ENCODE results near the gene MASTL. TPM values are rescaled to one million over a fixed set of nuclear protein-coding genes. Genes with fewer than 3 reads are reported as not detected.

Gene MASTL
- total and polyA plus RNA-seq, 2 experiments from 2014 or later: 28.2 to 43.1 TPM

DNA sequence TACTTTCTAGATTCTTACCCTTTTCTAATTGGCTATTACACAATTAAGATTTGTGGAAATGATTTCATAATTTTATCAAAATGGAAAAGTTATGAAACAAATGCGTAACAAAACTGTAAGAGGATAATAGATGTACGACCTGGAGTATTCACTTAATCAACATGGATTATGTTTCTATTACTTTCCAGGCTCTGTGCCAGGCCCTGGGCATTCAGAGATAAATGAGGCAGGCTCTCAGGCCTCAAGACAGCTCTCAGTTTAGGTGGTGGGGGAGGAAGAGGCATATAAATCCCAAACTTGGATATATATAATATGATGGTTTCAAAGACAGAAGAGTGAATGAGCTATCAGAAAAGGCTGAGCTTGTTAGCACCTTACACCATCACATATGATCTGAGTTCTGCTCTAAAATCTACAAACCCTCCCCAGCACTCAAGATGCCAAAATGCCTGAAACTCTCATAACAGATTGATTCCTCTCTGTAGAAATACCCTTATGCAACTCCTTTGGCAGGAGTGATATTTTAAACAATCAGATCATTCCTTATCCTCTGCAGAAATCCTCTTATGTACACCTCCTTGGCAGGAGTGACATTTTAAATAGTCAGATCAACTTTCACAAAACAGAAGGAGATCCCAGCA, 42.9 kb downstream of the MASTL start:
- Histone ChIP-seq H3K4me3 (no peak overlapping the region), H3K27me3 (ENCODE audit: insufficient read depth) (no peaks in the 10 kb centered on the region), H3K36me3 (ENCODE audit: insufficient read depth) (no peaks in the 10 kb centered on the region; the same call in 1 of the 2 replicates), H3F3A (replicated peaks; ENCODE audit: low read depth) (no peaks in the 10 kb centered on the region), H3K79me2 (replicated peaks; ENCODE audit: insufficient read depth) (no peaks in the 10 kb centered on the region), H2AFZ (no peak overlapping the region), H3K9me2 (ENCODE audit: insufficient read depth) (no peaks in the 10 kb centered on the region), H3K4me1 (ENCODE audit: insufficient read depth) (no peaks in the 10 kb centered on the region), H3K27ac (ENCODE audit: low read depth) (no peak overlapping the region), H4K20me1 (replicated peaks; ENCODE audit: insufficient read depth) (no peaks in the 10 kb centered on the region), H3K4me2 (no peak overlapping the region)
- no peak for ATAC-seq
- H3K27me3 Mint-ChIP-seq (ENCODE audit: insufficient read depth, low read depth, poor library complexity): no peaks in the 10 kb centered on the region
- no peaks in the 10 kb centered on the region for H3K4me1 Mint-ChIP-seq
- no peaks in the 10 kb centered on the region for H3K9me3 Mint-ChIP-seq
- no peak overlapping the region for H3K27ac Mint-ChIP-seq
- H3K36me3 Mint-ChIP-seq (ENCODE audit: low read depth): no peaks in the 10 kb centered on the region
- no peak for DNase-seq (ENCODE audit: low spot score)
- no peak overlapping the region for H3K4me3 Mint-ChIP-seq
- TF ChIP-seq EZH2 (IDR thresholded peaks at IDR 0.05; ENCODE audit: low read depth, unreplicated experiment): no peak
- TF ChIP-seq STAT1 (IDR thresholded peaks at IDR 0.05; ENCODE audit: unreplicated experiment): no peak
- TF ChIP-seq, protein P1, sequence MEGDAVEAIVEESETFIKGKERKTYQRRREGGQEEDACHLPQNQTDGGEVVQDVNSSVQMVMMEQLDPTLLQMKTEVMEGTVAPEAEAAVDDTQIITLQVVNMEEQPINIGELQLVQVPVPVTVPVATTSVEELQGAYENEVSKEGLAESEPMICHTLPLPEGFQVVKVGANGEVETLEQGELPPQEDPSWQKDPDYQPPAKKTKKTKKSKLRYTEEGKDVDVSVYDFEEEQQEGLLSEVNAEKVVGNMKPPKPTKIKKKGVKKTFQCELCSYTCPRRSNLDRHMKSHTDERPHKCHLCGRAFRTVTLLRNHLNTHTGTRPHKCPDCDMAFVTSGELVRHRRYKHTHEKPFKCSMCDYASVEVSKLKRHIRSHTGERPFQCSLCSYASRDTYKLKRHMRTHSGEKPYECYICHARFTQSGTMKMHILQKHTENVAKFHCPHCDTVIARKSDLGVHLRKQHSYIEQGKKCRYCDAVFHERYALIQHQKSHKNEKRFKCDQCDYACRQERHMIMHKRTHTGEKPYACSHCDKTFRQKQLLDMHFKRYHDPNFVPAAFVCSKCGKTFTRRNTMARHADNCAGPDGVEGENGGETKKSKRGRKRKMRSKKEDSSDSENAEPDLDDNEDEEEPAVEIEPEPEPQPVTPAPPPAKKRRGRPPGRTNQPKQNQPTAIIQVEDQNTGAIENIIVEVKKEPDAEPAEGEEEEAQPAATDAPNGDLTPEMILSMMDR (conservative IDR thresholded peaks at IDR 0.05; ENCODE audit: low read depth in 2 of 2): no peak
- no peak for TF ChIP-seq JUNB (IDR thresholded peaks at IDR 0.05; ENCODE audit: unreplicated experiment)
- TF ChIP-seq, protein P2, sequence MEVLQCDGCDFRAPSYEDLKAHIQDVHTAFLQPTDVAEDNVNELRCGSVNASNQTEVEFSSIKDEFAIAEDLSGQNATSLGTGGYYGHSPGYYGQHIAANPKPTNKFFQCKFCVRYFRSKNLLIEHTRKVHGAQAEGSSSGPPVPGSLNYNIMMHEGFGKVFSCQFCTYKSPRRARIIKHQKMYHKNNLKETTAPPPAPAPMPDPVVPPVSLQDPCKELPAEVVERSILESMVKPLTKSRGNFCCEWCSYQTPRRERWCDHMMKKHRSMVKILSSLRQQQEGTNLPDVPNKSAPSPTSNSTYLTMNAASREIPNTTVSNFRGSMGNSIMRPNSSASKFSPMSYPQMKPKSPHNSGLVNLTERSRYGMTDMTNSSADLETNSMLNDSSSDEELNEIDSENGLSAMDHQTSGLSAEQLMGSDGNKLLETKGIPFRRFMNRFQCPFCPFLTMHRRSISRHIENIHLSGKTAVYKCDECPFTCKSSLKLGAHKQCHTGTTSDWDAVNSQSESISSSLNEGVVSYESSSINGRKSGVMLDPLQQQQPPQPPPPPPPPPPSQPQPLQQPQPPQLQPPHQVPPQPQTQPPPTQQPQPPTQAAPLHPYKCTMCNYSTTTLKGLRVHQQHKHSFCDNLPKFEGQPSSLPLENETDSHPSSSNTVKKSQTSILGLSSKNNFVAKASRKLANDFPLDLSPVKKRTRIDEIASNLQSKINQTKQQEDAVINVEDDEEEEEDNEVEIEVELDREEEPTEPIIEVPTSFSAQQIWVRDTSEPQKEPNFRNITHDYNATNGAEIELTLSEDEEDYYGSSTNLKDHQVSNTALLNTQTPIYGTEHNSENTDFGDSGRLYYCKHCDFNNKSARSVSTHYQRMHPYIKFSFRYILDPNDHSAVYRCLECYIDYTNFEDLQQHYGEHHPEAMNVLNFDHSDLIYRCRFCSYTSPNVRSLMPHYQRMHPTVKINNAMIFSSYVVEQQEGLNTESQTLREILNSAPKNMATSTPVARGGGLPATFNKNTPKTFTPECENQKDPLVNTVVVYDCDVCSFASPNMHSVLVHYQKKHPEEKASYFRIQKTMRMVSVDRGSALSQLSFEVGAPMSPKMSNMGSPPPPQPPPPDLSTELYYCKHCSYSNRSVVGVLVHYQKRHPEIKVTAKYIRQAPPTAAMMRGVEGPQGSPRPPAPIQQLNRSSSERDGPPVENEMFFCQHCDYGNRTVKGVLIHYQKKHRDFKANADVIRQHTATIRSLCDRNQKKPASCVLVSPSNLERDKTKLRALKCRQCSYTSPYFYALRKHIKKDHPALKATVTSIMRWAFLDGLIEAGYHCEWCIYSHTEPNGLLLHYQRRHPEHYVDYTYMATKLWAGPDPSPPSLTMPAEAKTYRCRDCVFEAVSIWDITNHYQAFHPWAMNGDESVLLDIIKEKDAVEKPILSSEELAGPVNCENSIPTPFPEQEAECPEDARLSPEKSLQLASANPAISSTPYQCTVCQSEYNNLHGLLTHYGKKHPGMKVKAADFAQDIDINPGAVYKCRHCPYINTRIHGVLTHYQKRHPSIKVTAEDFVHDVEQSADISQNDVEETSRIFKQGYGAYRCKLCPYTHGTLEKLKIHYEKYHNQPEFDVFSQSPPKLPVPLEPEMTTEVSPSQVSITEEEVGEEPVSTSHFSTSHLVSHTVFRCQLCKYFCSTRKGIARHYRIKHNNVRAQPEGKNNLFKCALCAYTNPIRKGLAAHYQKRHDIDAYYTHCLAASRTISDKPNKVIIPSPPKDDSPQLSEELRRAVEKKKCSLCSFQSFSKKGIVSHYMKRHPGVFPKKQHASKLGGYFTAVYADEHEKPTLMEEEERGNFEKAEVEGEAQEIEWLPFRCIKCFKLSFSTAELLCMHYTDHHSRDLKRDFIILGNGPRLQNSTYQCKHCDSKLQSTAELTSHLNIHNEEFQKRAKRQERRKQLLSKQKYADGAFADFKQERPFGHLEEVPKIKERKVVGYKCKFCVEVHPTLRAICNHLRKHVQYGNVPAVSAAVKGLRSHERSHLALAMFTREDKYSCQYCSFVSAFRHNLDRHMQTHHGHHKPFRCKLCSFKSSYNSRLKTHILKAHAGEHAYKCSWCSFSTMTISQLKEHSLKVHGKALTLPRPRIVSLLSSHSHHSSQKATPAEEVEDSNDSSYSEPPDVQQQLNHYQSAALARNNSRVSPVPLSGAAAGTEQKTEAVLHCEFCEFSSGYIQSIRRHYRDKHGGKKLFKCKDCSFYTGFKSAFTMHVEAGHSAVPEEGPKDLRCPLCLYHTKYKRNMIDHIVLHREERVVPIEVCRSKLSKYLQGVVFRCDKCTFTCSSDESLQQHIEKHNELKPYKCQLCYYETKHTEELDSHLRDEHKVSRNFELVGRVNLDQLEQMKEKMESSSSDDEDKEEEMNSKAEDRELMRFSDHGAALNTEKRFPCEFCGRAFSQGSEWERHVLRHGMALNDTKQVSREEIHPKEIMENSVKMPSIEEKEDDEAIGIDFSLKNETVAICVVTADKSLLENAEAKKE (CRISPR knock-in tag; IDR thresholded peaks at IDR 0.05): no peak
- TF ChIP-seq, protein P3, sequence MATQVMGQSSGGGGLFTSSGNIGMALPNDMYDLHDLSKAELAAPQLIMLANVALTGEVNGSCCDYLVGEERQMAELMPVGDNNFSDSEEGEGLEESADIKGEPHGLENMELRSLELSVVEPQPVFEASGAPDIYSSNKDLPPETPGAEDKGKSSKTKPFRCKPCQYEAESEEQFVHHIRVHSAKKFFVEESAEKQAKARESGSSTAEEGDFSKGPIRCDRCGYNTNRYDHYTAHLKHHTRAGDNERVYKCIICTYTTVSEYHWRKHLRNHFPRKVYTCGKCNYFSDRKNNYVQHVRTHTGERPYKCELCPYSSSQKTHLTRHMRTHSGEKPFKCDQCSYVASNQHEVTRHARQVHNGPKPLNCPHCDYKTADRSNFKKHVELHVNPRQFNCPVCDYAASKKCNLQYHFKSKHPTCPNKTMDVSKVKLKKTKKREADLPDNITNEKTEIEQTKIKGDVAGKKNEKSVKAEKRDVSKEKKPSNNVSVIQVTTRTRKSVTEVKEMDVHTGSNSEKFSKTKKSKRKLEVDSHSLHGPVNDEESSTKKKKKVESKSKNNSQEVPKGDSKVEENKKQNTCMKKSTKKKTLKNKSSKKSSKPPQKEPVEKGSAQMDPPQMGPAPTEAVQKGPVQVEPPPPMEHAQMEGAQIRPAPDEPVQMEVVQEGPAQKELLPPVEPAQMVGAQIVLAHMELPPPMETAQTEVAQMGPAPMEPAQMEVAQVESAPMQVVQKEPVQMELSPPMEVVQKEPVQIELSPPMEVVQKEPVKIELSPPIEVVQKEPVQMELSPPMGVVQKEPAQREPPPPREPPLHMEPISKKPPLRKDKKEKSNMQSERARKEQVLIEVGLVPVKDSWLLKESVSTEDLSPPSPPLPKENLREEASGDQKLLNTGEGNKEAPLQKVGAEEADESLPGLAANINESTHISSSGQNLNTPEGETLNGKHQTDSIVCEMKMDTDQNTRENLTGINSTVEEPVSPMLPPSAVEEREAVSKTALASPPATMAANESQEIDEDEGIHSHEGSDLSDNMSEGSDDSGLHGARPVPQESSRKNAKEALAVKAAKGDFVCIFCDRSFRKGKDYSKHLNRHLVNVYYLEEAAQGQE (IDR thresholded peaks at IDR 0.05; ENCODE audit: unreplicated experiment): no peak
- TF ChIP-seq ZNF331 (CRISPR knock-in tag; IDR thresholded peaks at IDR 0.05; ENCODE audit: low read depth): no peak
- no peak for TF ChIP-seq POLR2AphosphoS5 (IDR thresholded peaks at IDR 0.05; ENCODE audit: low read depth)
- TF ChIP-seq NANOG (IDR thresholded peaks at IDR 0.05; ENCODE audit: borderline replicate concordance): no peak
- no peak for TF ChIP-seq CREB1 (CRISPR knock-in tag; IDR thresholded peaks at IDR 0.05; ENCODE audit: low read depth)
- TF ChIP-seq, protein P4, sequence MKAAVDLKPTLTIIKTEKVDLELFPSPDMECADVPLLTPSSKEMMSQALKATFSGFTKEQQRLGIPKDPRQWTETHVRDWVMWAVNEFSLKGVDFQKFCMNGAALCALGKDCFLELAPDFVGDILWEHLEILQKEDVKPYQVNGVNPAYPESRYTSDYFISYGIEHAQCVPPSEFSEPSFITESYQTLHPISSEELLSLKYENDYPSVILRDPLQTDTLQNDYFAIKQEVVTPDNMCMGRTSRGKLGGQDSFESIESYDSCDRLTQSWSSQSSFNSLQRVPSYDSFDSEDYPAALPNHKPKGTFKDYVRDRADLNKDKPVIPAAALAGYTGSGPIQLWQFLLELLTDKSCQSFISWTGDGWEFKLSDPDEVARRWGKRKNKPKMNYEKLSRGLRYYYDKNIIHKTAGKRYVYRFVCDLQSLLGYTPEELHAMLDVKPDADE (IDR thresholded peaks at IDR 0.05): no peak

All from GM23338 (cell line).